ENCODE results near the gene AMOT.

Gene AMOT

DNA sequence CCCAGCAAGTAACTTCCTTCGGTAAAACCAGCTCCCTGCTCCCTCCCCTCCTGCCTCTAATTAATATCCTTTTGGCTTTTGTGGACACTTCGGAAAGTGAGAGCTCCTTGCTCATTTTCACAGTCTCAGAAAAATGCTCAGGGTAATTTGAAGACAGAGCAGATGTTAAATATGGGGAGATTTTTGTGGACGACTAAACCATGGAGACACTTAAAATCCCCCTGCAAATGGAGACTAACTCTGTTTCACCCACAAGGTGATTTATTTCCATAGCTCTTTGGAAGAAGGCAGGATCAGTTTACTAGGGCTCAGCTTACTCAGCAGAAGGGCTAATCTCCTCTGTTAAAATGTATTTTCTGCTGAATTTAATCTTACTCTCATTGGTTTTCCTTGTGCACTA, 12.2 kb upstream of the AMOT start:
- H3K4me3 ChIP-seq (ENCODE audit: control insufficient read depth, low read depth, low read length), result no peak overlapping the region
- TF ChIP-seq, protein P1, sequence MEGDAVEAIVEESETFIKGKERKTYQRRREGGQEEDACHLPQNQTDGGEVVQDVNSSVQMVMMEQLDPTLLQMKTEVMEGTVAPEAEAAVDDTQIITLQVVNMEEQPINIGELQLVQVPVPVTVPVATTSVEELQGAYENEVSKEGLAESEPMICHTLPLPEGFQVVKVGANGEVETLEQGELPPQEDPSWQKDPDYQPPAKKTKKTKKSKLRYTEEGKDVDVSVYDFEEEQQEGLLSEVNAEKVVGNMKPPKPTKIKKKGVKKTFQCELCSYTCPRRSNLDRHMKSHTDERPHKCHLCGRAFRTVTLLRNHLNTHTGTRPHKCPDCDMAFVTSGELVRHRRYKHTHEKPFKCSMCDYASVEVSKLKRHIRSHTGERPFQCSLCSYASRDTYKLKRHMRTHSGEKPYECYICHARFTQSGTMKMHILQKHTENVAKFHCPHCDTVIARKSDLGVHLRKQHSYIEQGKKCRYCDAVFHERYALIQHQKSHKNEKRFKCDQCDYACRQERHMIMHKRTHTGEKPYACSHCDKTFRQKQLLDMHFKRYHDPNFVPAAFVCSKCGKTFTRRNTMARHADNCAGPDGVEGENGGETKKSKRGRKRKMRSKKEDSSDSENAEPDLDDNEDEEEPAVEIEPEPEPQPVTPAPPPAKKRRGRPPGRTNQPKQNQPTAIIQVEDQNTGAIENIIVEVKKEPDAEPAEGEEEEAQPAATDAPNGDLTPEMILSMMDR (conservative IDR thresholded peaks at IDR 0.05; ENCODE audit: control insufficient read depth, insufficient read depth, low read depth, low read length), result no peak
- DNase-seq (ENCODE audit: low read depth), result no peak

DNA sequence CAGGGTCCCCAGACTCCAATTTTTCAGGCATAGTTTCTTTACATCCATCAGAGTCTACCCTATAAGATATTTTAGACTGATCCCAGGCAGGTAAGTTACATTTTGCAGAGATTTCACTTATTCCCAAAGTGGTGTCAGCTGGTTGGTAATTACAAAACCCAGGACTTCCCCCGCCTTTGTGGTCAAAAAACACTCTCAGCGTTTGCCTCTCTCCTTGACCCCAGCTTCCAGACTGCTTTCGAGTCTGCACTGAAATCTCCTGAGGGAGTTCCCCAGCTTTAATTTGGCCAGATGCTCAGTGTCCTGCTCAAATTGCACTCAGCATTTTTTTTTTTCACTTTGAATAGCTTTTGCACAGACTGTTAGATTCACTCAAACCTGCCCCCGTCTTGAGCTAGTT, 11.2 kb upstream of the AMOT start:
- DNase-seq (ENCODE audit: low read depth), result peak; percentile 58
- H3K4me3 ChIP-seq (ENCODE audit: control insufficient read depth, low read depth, low read length), result no peak overlapping the region
- TF ChIP-seq, protein P1 (conservative IDR thresholded peaks at IDR 0.05; ENCODE audit: control insufficient read depth, insufficient read depth, low read depth, low read length), result no peak

DNA sequence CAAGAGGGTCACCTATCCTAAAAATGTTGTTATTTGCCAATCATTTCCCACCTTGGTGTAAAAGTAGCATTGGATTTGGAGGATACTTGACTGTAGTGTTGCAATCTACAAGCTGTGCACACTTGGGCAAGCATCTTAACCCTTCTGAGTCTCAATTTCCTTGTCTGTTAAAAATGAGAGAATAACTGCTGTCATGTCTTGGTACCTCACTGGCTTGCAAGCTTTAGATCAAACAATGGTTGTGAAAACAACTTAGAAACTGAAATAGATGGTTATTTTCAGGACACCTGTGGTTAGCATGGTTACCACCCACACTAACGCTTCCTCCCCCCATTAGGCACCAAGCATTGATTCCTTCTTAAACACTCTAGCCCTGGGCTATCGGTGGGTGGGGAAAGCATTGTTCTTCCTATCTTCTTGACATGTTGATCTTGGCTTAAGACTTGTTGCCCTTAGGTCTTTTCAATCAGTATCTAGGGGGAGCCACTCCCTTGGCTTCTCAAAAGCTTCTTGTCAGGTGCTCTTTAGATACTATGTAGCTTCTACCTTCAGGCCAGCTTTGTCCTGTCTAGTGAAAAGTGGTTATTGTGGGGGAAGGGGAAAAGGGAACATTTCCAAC, 10.6 kb upstream of the AMOT start:
- no peak for DNase-seq (ENCODE audit: low read depth)

DNA sequence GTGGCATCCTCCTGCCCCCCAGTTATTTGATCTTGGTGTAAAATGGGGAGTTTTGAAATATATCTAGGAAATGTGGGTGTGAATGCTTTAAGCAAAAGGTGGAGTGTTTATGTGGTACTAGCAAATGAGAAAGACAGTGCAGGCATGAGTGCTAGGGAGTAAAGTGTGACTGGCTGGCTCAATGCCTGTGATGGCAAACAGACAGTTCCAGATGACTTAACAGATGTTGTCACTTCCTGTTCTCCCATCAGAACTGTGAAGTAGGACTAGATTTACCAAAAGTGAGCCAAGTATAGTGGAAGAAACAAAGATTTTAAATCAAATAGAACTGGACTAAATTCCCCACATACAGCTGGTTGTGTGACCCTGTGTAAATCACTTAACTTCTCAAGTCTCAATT, 8.4 kb upstream of the AMOT start:
- no peak overlapping the region for H3K4me3 ChIP-seq (ENCODE audit: control insufficient read depth, low read depth, low read length)
- peak; percentile 36 for DNase-seq (ENCODE audit: low read depth)
- TF ChIP-seq, protein P1 (conservative IDR thresholded peaks at IDR 0.05; ENCODE audit: control insufficient read depth, insufficient read depth, low read depth, low read length), result no peak

More for the DNA sequence above, 10.6 kb upstream of the AMOT start:
- H3K4me3 ChIP-seq (ENCODE audit: control insufficient read depth, low read depth, low read length), result no peak overlapping the region
- TF ChIP-seq, protein P1 (conservative IDR thresholded peaks at IDR 0.05; ENCODE audit: control insufficient read depth, insufficient read depth, low read depth, low read length), result no peak

DNA sequence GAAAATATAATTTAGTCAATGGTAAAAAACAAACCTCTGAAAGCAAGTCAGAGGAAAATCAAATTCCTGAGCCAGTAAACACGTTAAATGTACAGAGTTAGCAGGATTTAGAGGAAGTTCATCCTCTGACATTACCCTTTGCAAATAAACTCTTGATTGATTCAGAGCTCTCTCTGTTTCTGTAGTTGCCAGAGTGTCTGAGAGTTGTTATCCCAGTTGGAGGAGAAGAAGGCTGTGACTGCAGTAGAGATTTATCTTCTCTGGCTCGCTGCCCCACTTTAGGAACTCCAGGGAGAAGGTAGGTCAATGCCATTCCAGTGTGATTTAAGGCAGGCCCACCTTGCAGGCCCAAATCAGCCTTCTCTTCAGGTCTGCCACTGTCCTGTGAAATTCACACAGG, 6.2 kb upstream of the AMOT start:
- no peak for DNase-seq (ENCODE audit: low read depth)
- TF ChIP-seq, protein P1 (conservative IDR thresholded peaks at IDR 0.05; ENCODE audit: control insufficient read depth, insufficient read depth, low read depth, low read length), result no peak
- no peak overlapping the region for H3K4me3 ChIP-seq (ENCODE audit: control insufficient read depth, low read depth, low read length)

DNA sequence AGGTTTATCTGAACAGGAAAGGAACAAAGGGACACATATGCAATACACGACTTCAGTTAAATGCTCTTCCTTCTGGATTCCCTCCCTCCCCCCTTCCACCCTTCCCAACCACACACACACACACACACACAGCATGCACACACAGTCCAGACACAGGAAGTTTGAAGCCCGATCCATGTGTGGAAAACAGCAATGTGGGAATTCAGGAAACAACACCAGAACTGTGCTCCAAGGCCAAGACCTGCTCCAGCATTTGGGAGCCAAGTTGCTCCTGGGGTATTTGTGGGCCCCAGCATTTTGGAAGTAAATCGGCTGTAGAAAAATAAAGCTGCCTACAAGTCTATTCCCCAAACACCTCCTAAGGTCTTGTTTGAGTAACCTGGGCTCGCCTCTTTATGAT, 5.6 kb upstream of the AMOT start:
- no peak overlapping the region for H3K4me3 ChIP-seq (ENCODE audit: control insufficient read depth, low read depth, low read length)
- no peak for DNase-seq (ENCODE audit: low read depth)
- TF ChIP-seq, protein P1 (conservative IDR thresholded peaks at IDR 0.05; ENCODE audit: control insufficient read depth, insufficient read depth, low read depth, low read length), result no peak

DNA sequence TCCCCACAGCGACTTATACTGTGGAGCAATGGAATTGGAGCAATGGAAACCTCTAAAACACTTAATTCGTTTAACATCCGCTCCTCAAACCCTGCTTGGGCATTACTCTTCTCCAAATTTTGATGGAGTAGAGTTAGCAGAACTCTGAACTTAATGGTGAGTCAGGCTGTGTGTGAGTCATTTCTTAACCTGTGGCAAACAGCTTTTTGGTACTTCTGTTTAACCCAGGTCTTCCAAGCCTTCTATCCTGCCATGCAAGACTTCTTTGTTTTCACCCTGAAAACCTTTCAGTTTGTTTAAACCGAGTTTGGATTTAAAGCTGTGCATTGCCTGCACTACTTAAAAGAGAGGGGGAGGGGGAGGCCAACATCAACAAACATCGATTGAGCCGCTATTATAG, 3.6 kb upstream of the AMOT start:
- TF ChIP-seq, protein P1 (conservative IDR thresholded peaks at IDR 0.05; ENCODE audit: control insufficient read depth, insufficient read depth, low read depth, low read length), result no peak
- DNase-seq (ENCODE audit: low read depth), result no peak

More for the DNA sequence above, 3.6 kb upstream of the AMOT start:
- no peak overlapping the region for H3K4me3 ChIP-seq (ENCODE audit: control insufficient read depth, low read depth, low read length)
